ENCODE measurements around the gene FBN3.

The FBN3 gene

GRCh38 chr19:8020681-8021080 lies 128.7 kb downstream of the FBN3 start:
- DNase-seq (ENCODE audit: low read depth), result no peak

- no peak for DNase-seq (ENCODE audit: low read depth)
Observed at GRCh38 chr19:8017808-8018207, 131.6 kb downstream of the FBN3 start.

Data from ELR (cell line).